Endothelial cell of umbilical vein (primary cell): ENCODE measurements around the gene METRNL. TPM values are rescaled to one million over a fixed set of nuclear protein-coding genes. Genes with fewer than 3 reads are reported as not detected.

ENCODE experiments used
- BruUV-seq: library from RNA; stranded (reverse); fragments of 400-500 nt; replicated peaks from 2 replicates; lab custom pipeline; 2021; lab: Mats Ljungman, UMichigan
- CTCF ChIA-PET: fragments of 300-600, 350-600 bp; sonication (Branson Sonifier 250); formaldehyde crosslinking; loops from one replicate; lab custom pipeline; 2021; ENCODE audit warnings: antibody characterized with exemption, inconsistent platforms; lab: Charles Lee
- POLR2A ChIA-PET: fragments of 300-600, 350-600 bp; sonication (Branson Sonifier 250); formaldehyde crosslinking; loops from one replicate; lab custom pipeline; 2021; ENCODE audit warnings: antibody characterized with exemption, inconsistent platforms; lab: Charles Lee
- DNase-seq: peaks from one replicate; pipeline ENCODE4 v3.0.0-alpha.2; 2011; ENCODE audit warnings: low read depth, low spot score
- FAIRE-seq: peaks from 2 replicates; lab custom pipeline; 2011; peaks lifted over from hg19 to GRCh38; lab: Jason Lieb, UNC
- H2AFZ ChIP-seq: 2 replicates; pipeline ENCODE4 v1.6.0; 2012; ENCODE audit warnings: low read depth, low read length, control low read depth, inconsistent platforms
- H3K27ac ChIP-seq: 2 replicates; pipeline ENCODE4 v1.5.1; 2011; ENCODE audit warnings: low read depth, mild to moderate bottlenecking, control low read depth, low read length, moderate library complexity; ENCODE audit not compliant: insufficient read depth
- H3K27me3 ChIP-seq, 2 experiments: 2 replicates each; pipeline versions ENCODE4 v1.6.0 to v1.6.1; 2011; ENCODE audit warnings: low read length in 2 of 2, mixed read lengths in 1 of 2; ENCODE audit not compliant: control insufficient read depth in 2 of 2, insufficient read depth in 2 of 2
- H3K36me3 ChIP-seq, 2 experiments: 2 replicates in 1 of 2; 3 replicates in 1 of 2; pipeline ENCODE4 v1.5.1; 2011; ENCODE audit warnings: low read length in 2 of 2, mild to moderate bottlenecking in 1 of 2, moderate library complexity in 1 of 2; ENCODE audit not compliant: control insufficient read depth in 2 of 2, insufficient read depth in 2 of 2; ENCODE audit errors: extremely low read depth in 1 of 2
- H3K4me1 ChIP-seq: 3 replicates; pipeline ENCODE4 v1.5.1; 2011; ENCODE audit warnings: mild to moderate bottlenecking, low read length; ENCODE audit not compliant: control insufficient read depth, insufficient read depth; ENCODE audit errors: extremely low read depth
- H3K4me2 ChIP-seq: 2 replicates; pipeline ENCODE4 v1.6.1; 2011; ENCODE audit warnings: low read length, control low read depth, mixed read lengths; ENCODE audit not compliant: insufficient read depth
- H3K4me3 ChIP-seq, 3 experiments: fragments of 200-600 bp in 1 of 3; sonication (generic), shearing (Covaris generic) in 1 of 3; replicated peaks in 1 of 3; 2 replicates each; pipeline ENCODE4 v1.5.1; 2011 to 2016; ENCODE audit warnings: control low read depth in 3 of 3, low read length in 3 of 3, mild to moderate bottlenecking in 2 of 3, inconsistent platforms in 1 of 3, low read depth in 1 of 3, moderate library complexity in 1 of 3; ENCODE audit not compliant: insufficient read depth in 1 of 3
- H3K79me2 ChIP-seq: 2 replicates; pipeline ENCODE4 v1.6.0; 2012; ENCODE audit warnings: low read length, inconsistent platforms; ENCODE audit not compliant: control insufficient read depth, insufficient read depth
- H3K9ac ChIP-seq: replicated peaks from 2 replicates; pipeline ENCODE3; 2011; ENCODE audit warnings: low read length, control low read depth; ENCODE audit not compliant: insufficient read depth; ENCODE audit errors: extremely low read depth
- H3K9me1 ChIP-seq: replicated peaks from 3 replicates; pipeline ENCODE4 v1.6.0; 2011; ENCODE audit warnings: mild to moderate bottlenecking, low read length; ENCODE audit not compliant: control insufficient read depth, insufficient read depth; ENCODE audit errors: extremely low read depth
- H3K9me3 ChIP-seq: replicated peaks from 2 replicates; pipeline ENCODE4 v1.5.1; 2012; ENCODE audit warnings: low read length, inconsistent platforms; ENCODE audit not compliant: control insufficient read depth, insufficient read depth
- H4K20me1 ChIP-seq: replicated peaks from 2 replicates; pipeline ENCODE3; 2011; ENCODE audit warnings: mild to moderate bottlenecking, low read length; ENCODE audit not compliant: control insufficient read depth, insufficient read depth; ENCODE audit errors: extremely low read depth
- EZH2 ChIP-seq: IDR thresholded peaks from 2 replicates; pipeline ENCODE4 v1.6.1; 2012; ENCODE audit warnings: borderline replicate concordance, low read depth, mild to moderate bottlenecking, moderate library complexity, low read length, inconsistent platforms; ENCODE audit not compliant: severe bottlenecking
- FOS ChIP-seq: IDR thresholded peaks from 2 replicates; pipeline ENCODE4 v1.6.1; 2011; ENCODE audit warnings: mild to moderate bottlenecking, low read length, moderate library complexity, borderline replicate concordance; ENCODE audit not compliant: insufficient read depth
- GATA2 ChIP-seq: IDR thresholded peaks from 2 replicates; pipeline ENCODE4 v1.7.0; 2011; ENCODE audit warnings: low read depth, mild to moderate bottlenecking, moderate library complexity, mixed read lengths, low read length; ENCODE audit not compliant: insufficient read length, insufficient read depth
- JUN ChIP-seq: IDR thresholded peaks from 2 replicates; pipeline ENCODE4 v1.6.1; 2011; ENCODE audit warnings: borderline replicate concordance, low read depth; ENCODE audit not compliant: insufficient read length, insufficient read depth
- MYC ChIP-seq: IDR thresholded peaks from one replicate; pipeline ENCODE4 v1.6.1; 2011; ENCODE audit warnings: mild to moderate bottlenecking, low read depth, low read length
- POLR2A ChIP-seq: IDR thresholded peaks from 2 replicates; pipeline ENCODE4 v1.6.1; 2012; ENCODE audit warnings: low read depth, mild to moderate bottlenecking, control low read depth, low read length
- POLR2AphosphoS5 ChIP-seq: IDR thresholded peaks from 2 replicates; pipeline ENCODE4 v1.6.1; 2012; ENCODE audit warnings: low read depth, mild to moderate bottlenecking, control low read depth, low read length, moderate library complexity; ENCODE audit not compliant: insufficient read depth
- dilution Hi-C: fragments of 300-500 bp; cut with MboI; formaldehyde crosslinking; loops from one replicate; pipeline ENCODE4 v1.15.0; 2019; ENCODE audit warnings: low sequenced_read_pairs; ENCODE audit not compliant: extremely low pct_ligation_motif_present
- intact Hi-C: fragments of 100-400 bp; cut with micrococcal nuclease; formaldehyde crosslinking; loops from one replicate; pipeline ENCODE4 v1.10.0; 2022
- polyA plus RNA-seq, 4 experiments: library from polyadenylated mRNA; depleted of rRNA in 3 of 4; stranded (reverse) in 3 of 4; unstranded in 1 of 4; fragments of >200 nt; gene quantifications; 2 replicates each; pipeline versions ENCODE4 v1.2.1 to v1.2.3, GENCODE V29; 2011 to 2012; ENCODE audit warnings: missing spikeins in 1 of 4
- total RNA-seq: library from RNA; stranded (reverse); gene quantifications from 2 replicates; pipeline ENCODE4 v1.2.3, GENCODE V29; 2021
- TF ChIP-seq, protein P1 (sequence below): IDR thresholded peaks from 2 replicates; pipeline ENCODE4 v1.6.1; 2011; ENCODE audit not compliant: insufficient read depth, insufficient read length
- TF ChIP-seq, protein P2 (sequence below), 2 donors: IDR thresholded peaks; 1 replicate in 1 of 2; 2 replicates in 1 of 2; pipeline ENCODE4 v1.5.1; 2011; ENCODE audit warnings: low read length in 2 of 2, mild to moderate bottlenecking in 2 of 2, moderate library complexity in 2 of 2, control low read depth in 1 of 2, inconsistent platforms in 1 of 2, low read depth in 1 of 2; ENCODE audit not compliant: insufficient read depth in 1 of 2; ENCODE audit errors: extremely low read depth in 1 of 2

The METRNL gene
- total and polyA plus RNA-seq, 2 donors (not counting 3 experiments of a cell fraction or from before 2014, with no cell fraction given), result 29.5 to 54.4 TPM

DNA sequence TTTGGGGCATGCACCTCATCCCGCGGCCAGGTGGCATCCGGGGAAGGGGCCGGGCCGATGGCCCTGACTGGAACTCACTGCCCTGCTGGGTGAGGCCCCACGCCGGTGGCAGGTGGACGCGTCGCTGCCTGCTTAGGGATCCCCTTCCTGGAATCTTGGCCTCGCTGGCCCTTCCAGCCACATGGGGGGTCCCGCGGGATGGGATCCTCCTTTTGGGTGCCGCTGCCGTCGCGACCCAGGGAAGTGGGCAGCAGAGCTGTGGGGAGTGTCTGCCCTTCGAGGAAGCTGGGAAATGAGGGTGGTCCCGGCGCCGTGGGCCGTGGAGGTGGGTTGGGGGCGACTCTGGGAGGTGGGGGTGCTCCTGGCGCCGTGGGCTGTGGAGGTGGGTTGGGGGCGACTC, 12.8 kb downstream of the METRNL start:
- FAIRE-seq, result no peak
- CTCF ChIA-PET, result no interaction called here
- Histone ChIP-seq H3K4me1 (no peaks in the 10 kb centered on the region), H3K9me1 (no peaks in the 10 kb centered on the region), H3K79me2 (peaks cover 13% of the 10 kb centered on the region), H2AFZ (no peak overlapping the region), H3K27ac (no peak overlapping the region), H3K27me3 (no peaks in the 10 kb centered on the region), H3K9me3 (no peaks in the 10 kb centered on the region), H3K4me2 (no peak overlapping the region), H3K4me3 (no peak overlapping the region), H3K9ac (no peak overlapping the region), H4K20me1 (no peaks in the 10 kb centered on the region), H3K36me3 (peaks cover 6 to 36% of the 10 kb centered on the region in 2 experiments)
- no peak for DNase-seq
- intact Hi-C loops, result no loop called here
- POLR2A ChIA-PET, result no interaction called here
- BruUV-seq, result no TSS peak
- TF ChIP-seq JUN (no peak), POLR2A (no peak), POLR2AphosphoS5 (no peak), EZH2 (no peak), GATA2 (no peak), FOS (no peak), MYC (no peak)
- TF ChIP-seq, protein P1, sequence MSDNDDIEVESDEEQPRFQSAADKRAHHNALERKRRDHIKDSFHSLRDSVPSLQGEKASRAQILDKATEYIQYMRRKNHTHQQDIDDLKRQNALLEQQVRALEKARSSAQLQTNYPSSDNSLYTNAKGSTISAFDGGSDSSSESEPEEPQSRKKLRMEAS, result no peak
- TF ChIP-seq, protein P2, sequence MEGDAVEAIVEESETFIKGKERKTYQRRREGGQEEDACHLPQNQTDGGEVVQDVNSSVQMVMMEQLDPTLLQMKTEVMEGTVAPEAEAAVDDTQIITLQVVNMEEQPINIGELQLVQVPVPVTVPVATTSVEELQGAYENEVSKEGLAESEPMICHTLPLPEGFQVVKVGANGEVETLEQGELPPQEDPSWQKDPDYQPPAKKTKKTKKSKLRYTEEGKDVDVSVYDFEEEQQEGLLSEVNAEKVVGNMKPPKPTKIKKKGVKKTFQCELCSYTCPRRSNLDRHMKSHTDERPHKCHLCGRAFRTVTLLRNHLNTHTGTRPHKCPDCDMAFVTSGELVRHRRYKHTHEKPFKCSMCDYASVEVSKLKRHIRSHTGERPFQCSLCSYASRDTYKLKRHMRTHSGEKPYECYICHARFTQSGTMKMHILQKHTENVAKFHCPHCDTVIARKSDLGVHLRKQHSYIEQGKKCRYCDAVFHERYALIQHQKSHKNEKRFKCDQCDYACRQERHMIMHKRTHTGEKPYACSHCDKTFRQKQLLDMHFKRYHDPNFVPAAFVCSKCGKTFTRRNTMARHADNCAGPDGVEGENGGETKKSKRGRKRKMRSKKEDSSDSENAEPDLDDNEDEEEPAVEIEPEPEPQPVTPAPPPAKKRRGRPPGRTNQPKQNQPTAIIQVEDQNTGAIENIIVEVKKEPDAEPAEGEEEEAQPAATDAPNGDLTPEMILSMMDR (IDR thresholded peaks at IDR 0.05; ENCODE audit: extremely low read depth in 1 of 2, insufficient read depth in 1 of 2, low read depth in 1 of 2, low read length in 2 of 2), result no peak
- dilution Hi-C loops, result no loop called here
